GM18520 (cell line): ENCODE data around the gene DIPK1A.

Experiments used
- ATAC-seq: cut with Tn5 transposase; IDR thresholded peaks from one replicate; pipeline ENCODE4 v1.9.1; 2021; ENCODE audit not compliant: unreplicated experiment

The DIPK1A gene

DNA sequence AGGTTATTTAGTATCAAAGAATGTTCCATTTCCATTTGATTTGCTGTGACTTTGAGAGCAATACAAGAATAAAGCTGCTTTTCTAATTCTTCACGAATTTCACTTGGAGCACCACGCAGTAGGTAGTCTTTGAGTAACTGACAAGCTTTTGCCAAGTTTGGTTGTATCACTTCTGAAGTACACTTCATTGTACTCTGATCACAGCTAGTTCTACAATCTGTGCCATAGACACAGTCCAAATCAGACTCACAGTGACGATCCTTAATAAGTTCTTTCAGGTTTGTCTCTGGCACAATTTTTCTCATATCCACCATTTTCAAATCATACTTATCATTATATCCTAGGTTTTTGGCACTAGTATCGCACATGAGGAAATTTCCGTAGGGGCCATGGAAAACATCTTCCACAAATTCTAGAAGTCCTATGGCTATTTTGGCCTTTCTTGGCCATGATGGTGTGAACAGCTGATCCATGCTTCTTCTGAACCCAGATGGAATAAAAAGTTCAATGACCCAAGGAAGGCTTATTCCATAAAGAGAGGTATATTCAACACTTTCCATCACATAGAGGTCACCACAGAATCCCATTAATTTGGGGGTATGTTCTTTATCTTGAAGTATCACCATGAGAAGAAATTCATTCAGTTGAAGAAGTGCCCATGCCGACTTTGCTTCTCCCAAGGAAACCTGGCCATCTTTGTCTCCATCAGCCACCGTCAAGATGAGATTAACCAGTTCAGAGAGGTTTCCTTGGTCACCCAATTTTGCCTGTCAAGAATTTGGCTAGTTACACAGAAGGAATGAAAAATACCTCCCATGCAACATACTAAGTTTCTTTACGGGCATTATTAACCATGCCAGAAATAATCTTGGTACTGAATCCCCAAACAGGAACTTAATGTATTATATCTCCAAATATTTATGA, 117.6 kb downstream of the DIPK1A start:
- no peak for ATAC-seq

- ATAC-seq, result no peak
Measured at GRCh38 chr1:92843046-92843423, 118.2 kb downstream of the DIPK1A start.

GRCh38 chr1:92842082-92843045, 118.9 kb downstream of the DIPK1A start:
- ATAC-seq, result no peak

- ATAC-seq, result no peak
Measured at GRCh38 chr1:92840600-92840999, 120.7 kb downstream of the DIPK1A start.

GRCh38 chr1:92839442-92839841, 121.8 kb downstream of the DIPK1A start:
- no peak for ATAC-seq

DNA sequence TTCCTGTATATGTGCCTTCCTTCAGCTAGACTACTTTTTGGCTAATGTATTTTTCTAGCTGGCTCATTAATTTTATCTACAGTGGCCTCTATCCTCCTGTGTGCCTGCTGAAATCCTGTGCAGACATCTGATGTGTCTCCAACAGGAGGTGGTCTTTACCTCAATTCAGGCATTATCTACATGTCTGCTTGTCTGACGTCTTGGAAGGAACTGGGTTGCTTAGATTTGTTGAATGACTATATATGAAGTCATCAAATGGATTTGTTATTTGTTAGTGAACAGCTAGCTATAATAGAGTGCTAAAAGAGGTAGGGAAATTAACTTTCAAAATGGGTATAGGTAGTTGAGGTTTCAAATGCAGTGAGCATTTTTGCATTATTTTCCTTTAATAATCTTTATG, 122.7 kb downstream of the DIPK1A start:
- no peak for ATAC-seq

GRCh38 chr1:92837062-92837461, 124.2 kb downstream of the DIPK1A start:
- no peak for ATAC-seq

- ATAC-seq, result no peak
Measured at GRCh38 chr1:92834617-92835016, 126.6 kb downstream of the DIPK1A start.

DNA sequence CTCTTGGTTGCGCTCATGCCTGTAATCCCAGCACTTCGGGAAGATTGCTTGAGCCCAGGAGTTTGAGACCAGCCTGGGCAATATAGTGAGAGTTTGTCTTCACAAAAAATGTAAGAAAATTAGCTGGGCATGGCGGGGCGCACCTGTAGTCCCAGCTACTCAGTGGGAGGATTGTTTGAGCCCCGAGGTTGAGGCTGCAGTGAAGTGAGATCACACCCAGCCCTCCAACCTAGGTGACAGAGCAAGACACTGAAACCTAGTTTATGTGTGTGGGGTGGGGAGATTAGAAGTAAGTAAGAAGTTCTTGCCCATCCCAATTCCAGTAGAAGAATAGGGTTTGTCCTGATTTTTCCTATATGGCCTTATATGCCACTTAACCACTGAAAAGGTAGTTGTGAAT, 127.4 kb downstream of the DIPK1A start:
- no peak for ATAC-seq

DNA sequence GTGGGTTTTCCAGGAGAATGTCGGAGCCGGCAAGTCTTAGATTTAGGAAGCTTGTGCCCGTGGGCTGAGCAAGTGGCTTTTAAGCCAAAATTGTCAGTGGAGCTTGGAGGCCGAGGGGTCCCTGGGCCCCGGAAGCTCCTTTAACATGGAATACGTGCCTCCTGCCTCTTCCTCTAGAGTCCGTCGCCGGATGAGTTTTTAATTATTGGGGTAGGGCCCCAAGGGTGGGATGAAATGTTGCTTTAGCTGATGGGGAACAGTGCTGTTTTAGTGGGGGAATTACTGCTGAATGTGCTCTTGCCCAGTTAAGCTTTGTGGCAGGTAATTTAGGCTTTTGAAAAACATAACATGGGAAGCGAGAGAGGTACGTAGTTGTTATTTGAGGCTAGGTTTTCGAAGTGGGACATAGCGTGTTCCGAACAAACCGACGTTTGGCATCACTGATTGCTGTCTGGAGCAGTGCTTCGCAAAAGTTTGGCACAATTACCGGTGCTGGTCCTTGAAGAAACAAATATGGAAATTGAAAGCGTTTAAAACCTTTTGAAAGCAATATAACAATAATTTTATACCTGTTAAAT, 128.6 kb downstream of the DIPK1A start:
- no peak for ATAC-seq

DNA sequence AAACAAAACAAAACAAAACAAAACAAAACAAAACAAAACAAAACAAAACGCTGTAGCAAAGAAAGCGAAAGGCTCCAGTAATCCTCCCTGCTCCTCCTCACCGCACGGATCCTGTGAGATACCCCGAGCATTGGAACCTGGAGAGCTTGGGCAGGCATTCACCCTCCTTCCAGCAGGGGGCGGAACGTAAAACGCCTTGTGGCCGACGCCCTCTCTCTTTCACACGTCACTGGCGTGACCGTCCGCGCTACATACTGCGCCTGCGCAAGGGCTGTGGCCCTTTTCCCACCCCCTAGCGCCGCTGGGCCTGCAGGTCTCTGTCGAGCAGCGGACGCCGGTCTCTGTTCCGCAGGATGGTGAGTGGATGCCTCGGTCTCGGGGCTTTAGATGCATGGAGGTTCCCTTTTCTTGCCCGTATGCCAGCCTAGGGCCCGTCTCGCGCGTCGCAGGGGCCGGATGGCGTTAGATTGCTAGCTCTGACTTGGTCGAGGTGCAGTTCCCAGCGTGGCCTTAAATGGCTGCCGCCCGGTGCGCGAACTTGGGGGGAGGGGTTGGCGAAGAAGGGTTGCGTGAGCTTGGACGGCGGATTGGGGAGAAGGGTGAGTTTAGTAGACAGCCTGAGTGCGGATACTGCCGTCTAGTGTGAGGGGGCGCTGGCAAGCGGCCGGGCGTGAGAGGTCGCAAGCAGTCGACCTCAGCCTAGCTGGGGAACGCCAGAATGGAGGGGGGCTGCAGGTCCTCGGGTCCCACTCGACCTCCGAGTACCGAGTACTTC, 129.3 kb downstream of the DIPK1A start, which contains the start of gene RPL5:
Gene RPL5 (plus strand): TSS at position 279 of the 775 bp plus-strand sequence. CDS start 75 bp downstream, at position 354.
- ATAC-seq, result peak; percentile 91

- no peak for ATAC-seq
Measured at GRCh38 chr1:92831368-92831761, 129.9 kb downstream of the DIPK1A start.

GRCh38 chr1:92826792-92827191, 134.5 kb downstream of the DIPK1A start:
- no peak for ATAC-seq

GRCh38 chr1:92822879-92823278, 138.4 kb downstream of the DIPK1A start:
- ATAC-seq, result no peak

GRCh38 chr1:92820551-92820950, 140.7 kb downstream of the DIPK1A start:
- no peak for ATAC-seq

DNA sequence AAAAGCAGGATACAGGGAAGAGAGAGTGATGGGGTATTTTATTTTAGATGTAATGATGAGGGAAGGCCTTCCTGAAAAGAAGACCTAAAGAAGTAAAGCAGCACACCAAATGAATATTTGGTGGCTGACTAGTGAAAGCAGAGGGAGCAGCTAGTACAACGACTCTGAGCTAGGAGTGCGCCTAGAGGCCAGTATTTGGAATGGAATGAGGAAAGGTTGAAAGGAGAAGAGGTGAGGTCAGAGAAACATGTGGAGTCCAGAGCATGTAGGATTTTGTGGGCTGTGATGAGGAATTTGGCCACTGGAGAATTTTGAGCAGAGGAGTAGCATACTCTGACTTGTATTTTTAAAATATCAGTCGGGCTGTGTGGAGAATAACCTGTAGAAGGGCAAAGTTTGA, 141.2 kb downstream of the DIPK1A start:
- ATAC-seq, result no peak

DNA sequence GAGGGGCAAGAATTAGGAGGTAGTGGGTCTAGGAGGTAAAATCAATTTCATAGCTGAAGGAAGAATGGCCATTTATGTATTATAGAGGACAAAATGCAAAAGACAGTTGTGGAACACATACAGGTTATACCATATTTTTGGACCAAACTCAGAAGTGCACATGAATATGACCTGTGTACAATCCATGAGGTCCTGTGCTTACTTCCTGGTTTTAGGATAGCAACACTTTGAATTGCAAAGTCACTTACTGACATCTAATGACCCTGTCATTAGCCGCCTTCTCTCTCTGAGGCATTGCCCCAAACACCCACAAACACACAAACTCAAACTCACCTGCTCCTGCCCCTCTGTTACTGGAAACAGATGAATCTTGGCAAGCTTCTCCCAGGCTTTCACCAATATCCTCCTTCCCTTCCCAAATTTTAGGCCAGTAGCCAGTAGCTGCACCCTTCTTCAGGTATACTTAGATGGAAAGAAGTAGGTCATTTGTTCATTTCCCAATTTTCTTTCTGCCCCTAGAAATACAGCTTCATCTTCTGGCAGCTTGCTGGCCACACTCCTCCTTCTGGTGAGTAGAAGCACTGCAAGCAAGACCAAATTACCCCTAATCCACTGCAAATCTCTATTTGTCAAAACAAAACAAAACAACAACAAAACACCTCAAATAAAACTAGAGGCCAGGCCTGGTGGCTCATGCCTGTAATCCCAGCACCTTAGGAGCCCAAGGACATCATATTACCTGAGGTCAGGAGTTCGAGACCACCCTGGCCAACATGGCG, 143.1 kb downstream of the DIPK1A start:
- ATAC-seq, result no peak

DNA sequence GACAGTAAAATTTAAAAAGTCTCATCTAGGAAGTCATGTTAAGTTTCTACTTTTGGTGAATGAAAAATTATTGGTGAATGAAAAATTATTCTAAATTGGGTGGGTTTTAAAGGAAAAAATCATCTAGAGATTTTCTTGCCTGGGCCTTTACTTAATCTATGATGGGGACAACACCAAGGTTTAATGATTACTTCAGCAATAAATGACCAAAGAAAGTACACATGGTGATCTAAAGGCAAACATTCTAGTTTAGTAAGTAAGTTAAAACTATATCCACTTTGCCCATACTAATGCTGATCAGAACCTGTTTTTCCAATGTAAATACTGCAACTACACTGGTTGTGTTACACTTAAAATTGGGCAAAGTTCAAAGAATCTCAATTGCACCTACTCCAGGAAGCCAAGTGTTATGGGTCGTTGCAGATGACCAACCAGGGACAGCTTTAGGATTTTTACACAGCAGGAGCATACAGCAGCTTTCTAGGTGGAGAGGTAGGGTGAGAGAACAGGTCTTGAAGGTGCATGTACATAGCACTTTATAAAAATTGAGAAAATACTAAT, 144.0 kb downstream of the DIPK1A start:
- no peak for ATAC-seq

DNA sequence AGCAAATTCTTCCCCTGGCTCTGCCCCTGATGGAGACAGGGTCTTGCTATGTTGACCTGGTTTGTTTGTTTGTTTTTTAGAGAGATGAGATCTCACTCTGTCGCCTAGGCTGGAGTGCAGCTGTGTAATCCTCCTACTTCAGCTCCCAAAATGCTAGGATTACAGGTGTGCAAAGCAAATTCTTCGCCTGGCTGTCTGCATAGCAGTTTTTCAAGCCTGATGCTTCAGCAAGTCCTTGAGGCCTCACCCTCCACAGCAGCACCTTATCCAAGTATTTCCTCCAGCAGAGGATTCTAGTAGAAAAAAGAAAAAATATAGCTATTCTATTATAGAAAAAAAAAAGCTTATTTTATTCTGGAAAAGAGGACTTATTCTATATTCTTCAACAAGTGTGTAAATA, 144.5 kb downstream of the DIPK1A start:
- no peak for ATAC-seq
